ENCODE results near the gene GJC2. TPM values are rescaled to one million over a fixed set of nuclear protein-coding genes. Genes with fewer than 3 reads are reported as not detected.
A peak's percentile ranks its signal among the peaks of the same experiment; 100 is the strongest.

The GJC2 gene
- total RNA-seq, 6 donors from 2014 or later = 1.4 to 8.7 (median 2.0) TPM

DNA sequence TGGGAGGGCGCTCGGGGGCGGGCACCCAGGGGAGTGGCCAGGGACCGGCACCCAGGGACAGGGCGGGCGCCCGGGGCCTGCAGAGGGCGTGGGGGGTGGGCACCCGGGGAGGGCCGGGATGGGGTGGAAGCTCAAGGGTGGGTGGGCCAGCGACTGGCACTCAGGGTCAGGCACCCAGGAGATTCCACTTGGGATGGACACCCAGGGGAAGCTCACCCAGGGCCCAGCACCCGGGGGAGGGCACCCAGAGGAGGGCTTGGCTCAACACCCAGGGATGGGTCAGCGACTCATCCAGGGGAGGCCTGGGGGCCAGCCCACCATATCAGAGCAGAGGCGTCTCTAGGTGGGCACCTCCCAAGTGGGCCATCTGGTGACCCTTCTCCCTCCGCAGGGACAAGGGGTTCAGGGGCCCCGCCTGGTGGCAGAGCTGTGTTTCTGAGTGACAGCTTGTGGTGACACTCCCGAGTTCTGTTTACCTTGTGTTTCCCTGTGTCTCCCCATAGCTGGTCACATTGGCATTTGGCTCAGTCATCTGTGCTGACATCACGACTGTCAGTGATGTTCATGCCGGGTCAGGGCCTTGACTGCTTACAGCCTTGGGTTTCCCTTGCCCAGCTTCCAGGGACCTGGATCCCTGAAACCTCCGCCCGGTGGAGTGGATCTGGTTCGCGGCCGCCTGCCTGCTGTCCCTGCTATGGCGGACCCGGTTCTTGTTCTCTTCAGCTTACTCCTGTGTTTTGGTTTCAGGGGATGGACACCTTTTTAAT lies 16.6 kb downstream of the GJC2 start:
- TF ChIP-seq, protein P1, sequence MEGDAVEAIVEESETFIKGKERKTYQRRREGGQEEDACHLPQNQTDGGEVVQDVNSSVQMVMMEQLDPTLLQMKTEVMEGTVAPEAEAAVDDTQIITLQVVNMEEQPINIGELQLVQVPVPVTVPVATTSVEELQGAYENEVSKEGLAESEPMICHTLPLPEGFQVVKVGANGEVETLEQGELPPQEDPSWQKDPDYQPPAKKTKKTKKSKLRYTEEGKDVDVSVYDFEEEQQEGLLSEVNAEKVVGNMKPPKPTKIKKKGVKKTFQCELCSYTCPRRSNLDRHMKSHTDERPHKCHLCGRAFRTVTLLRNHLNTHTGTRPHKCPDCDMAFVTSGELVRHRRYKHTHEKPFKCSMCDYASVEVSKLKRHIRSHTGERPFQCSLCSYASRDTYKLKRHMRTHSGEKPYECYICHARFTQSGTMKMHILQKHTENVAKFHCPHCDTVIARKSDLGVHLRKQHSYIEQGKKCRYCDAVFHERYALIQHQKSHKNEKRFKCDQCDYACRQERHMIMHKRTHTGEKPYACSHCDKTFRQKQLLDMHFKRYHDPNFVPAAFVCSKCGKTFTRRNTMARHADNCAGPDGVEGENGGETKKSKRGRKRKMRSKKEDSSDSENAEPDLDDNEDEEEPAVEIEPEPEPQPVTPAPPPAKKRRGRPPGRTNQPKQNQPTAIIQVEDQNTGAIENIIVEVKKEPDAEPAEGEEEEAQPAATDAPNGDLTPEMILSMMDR (IDR thresholded peaks at IDR 0.05) = peak in 5 of 6 experiments; percentile 24 to 59 (median 50)
- TF ChIP-seq EP300 (IDR thresholded peaks at IDR 0.05) (peak in 2 of 4 donors; percentile 26 to 66), POLR2AphosphoS5 (IDR thresholded peaks at IDR 0.05) (peak; percentile 48 to 71), POLR2A (IDR thresholded peaks at IDR 0.05) (no peak)
- Histone ChIP-seq H3K4me3 (peak overlapping the region; percentile 26 to 80 (median 74)), H3K27ac (peak overlapping the region; percentile 99 to 100 (median 99)), H3K36me3 (peaks cover 0 to 4% (median 0%) of the 10 kb centered on the region in 4 donors), H3K4me1 (peaks cover 30 to 55% (median 47%) of the 10 kb centered on the region in 4 donors), H3K27me3 (peaks cover 0 to 7% (median 0%) of the 10 kb centered on the region in 4 donors), H3K9me3 (peaks cover 0 to 4% (median 0%) of the 10 kb centered on the region in 4 donors)
- ATAC-seq (ENCODE audit: low FRiP score in 2 of 2) (peak; percentile 2 to 4), DNase-seq (peak; percentile 74 to 79)
- 22 to 30% methylated on average over 11 to 16 of the region's 26 CpGs for WGBS, 2 donors

DNA sequence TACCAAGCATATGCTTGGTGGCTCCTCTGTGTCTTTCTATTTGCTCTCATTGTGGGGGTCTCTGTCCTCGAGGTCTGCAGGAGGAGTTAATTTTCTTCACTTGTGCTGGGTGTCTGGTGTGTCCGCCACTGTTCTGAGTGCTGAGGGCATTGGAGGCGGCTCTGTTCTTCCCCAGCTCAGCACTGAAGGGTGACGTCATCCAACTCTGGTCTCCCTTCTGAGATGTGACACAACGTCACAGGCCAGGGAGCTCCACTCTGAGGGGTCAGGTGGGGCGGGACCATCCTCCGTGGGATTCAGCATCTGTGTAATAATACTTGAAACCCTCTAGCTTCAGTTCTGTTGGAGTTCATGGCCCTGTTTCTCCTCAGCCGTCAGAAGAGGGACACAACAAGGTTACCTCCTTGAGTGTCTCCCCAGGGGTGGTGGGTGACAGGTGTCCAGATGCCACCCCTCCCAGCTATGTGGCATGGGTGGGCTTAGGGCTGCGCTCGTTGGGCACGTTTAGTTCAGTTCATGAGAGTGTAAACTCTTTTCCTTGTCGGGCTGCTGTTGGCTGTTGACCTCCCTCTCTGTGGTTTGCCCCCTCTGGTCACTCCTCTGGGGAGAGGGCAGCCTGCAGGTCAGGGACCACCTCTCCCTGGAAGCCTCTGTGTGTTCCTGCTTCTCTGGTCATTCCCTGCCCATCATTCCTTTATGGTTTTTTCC lies 19.0 kb downstream of the GJC2 start:
- peaks cover 0 to 4% (median 0%) of the 10 kb centered on the region in 4 donors for H3K36me3 ChIP-seq
- 83 to 88% methylated on average over 12 of the region's 12 CpGs for WGBS, 2 donors
- no peaks in the 10 kb centered on the region for H3K27me3 ChIP-seq
- peaks cover 0 to 4% (median 0%) of the 10 kb centered on the region in 4 donors for H3K9me3 ChIP-seq
- DNase-seq (no peak), ATAC-seq (ENCODE audit: low FRiP score in 2 of 2) (no peak)
- TF ChIP-seq POLR2AphosphoS5 (IDR thresholded peaks at IDR 0.05) (no peak), POLR2A (IDR thresholded peaks at IDR 0.05) (no peak), EP300 (IDR thresholded peaks at IDR 0.05) (no peak)
- TF ChIP-seq, protein P1 (IDR thresholded peaks at IDR 0.05) = no peak
- peak overlapping the region in 2 of 4 donors; percentile 99 to 100 for H3K27ac ChIP-seq
- no peak overlapping the region for H3K4me3 ChIP-seq
- peaks cover 12 to 33% (median 27%) of the 10 kb centered on the region in 4 donors for H3K4me1 ChIP-seq

DNA sequence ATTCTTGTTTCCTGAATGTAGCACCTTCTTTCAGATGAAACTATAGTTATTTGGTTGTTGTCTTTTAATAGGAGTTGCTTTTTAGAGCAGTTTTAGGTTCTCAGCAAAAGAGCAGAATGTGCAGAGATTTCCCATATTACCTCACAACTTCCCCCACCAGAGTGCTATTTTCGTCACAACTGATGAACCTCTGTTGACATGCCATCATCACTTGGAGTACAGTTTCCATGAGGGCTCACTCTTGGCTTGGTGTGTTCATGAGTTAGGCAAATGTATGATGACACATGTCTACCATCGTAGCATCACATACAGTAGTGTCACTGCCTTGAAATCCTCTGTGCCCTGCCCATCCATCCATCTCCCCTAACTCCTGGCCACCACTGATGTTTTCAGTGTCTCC lies 19.6 kb downstream of the GJC2 start:
- Histone ChIP-seq H3K4me3 (no peak overlapping the region), H3K27me3 (no peaks in the 10 kb centered on the region), H3K9me3 (peaks cover 0 to 4% (median 0%) of the 10 kb centered on the region in 4 donors), H3K36me3 (peaks cover 0 to 4% (median 0%) of the 10 kb centered on the region in 4 donors), H3K4me1 (peaks cover 12 to 31% (median 22%) of the 10 kb centered on the region in 4 donors), H3K27ac (no peak overlapping the region)
- TF ChIP-seq, protein P1 (IDR thresholded peaks at IDR 0.05) = no peak
- TF ChIP-seq EP300 (IDR thresholded peaks at IDR 0.05) (no peak), POLR2A (IDR thresholded peaks at IDR 0.05) (no peak), POLR2AphosphoS5 (IDR thresholded peaks at IDR 0.05) (no peak)
- WGBS, 2 donors = 73 to 87% methylated on average over 2 of the region's 2 CpGs
- no peak for ATAC-seq (ENCODE audit: low FRiP score in 2 of 2)
- DNase-seq = no peak

DNA sequence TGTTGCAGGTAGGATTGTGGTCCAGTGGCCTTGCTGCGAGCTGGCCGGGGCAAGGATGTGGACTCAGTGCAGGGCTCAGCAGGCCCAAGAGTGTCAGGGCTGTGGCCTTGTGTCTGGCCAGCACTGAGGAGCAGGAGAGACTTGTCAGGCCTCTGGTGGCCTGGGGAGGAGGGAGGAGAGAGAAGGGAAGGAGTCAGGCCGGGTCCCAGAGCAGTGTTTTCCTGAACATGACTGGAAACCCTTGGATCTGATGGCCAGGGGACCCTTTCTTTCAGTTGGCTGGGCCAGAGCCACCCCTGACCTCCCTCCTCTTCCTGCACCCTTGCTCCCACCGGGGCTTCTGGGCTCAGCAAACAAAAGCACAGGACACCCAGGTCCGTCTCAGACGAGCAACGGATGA lies 20.9 kb downstream of the GJC2 start:
- Histone ChIP-seq H3K27me3 (no peaks in the 10 kb centered on the region), H3K9me3 (peaks cover 0 to 4% (median 0%) of the 10 kb centered on the region in 4 donors), H3K4me1 (peaks cover 11 to 36% (median 25%) of the 10 kb centered on the region in 4 donors), H3K4me3 (no peak overlapping the region), H3K36me3 (peaks cover 0 to 12% (median 8%) of the 10 kb centered on the region in 4 donors), H3K27ac (no peak overlapping the region)
- ATAC-seq (ENCODE audit: low FRiP score in 2 of 2) (no peak), DNase-seq (no peak)
- 85 to 89% methylated on average over 7 of the region's 7 CpGs for WGBS, 2 donors
- TF ChIP-seq POLR2A (IDR thresholded peaks at IDR 0.05) (no peak), EP300 (IDR thresholded peaks at IDR 0.05) (no peak), POLR2AphosphoS5 (IDR thresholded peaks at IDR 0.05) (no peak)
- TF ChIP-seq, protein P1 (IDR thresholded peaks at IDR 0.05) = no peak

Measured in upper lobe of left lung (tissue), 6 donors.